ENCODE results near the gene GOLIM4. TPM values are rescaled to one million over a fixed set of nuclear protein-coding genes. Genes with fewer than 3 reads are reported as not detected.

GOLIM4 gene
- polyA plus RNA-seq, 1 donor from 2014 or later = 3.2 TPM

GRCh38 chr3:168077091-168077490, 18.6 kb downstream of the GOLIM4 start:
- Histone ChIP-seq H3K4me2 (ENCODE audit: low read length) (no peak overlapping the region), H3K9me3 (ENCODE audit: low read length) (no peaks in the 10 kb centered on the region), H3K27me3 (ENCODE audit: insufficient read depth, low read depth, low read length) (no peaks in the 10 kb centered on the region), H3K79me2 (replicated peaks; ENCODE audit: insufficient read depth, low read length) (no peaks in the 10 kb centered on the region), H3K27ac (ENCODE audit: low read length) (no peak overlapping the region), H4K20me1 (ENCODE audit: insufficient read depth) (no peaks in the 10 kb centered on the region), H3K9me2 (ENCODE audit: insufficient read depth, low read length) (no peaks in the 10 kb centered on the region), H3F3A (ENCODE audit: insufficient read depth, low read length, poor library complexity, severe bottlenecking) (no peaks in the 10 kb centered on the region), H3K4me3 (ENCODE audit: low read length) (no peak overlapping the region), H2AFZ (ENCODE audit: low read depth, low read length) (no peak overlapping the region), H3K36me3 (ENCODE audit: insufficient read depth, low read length) (no peaks in the 10 kb centered on the region), H3K9ac (ENCODE audit: low read length) (no peak overlapping the region)
- TF ChIP-seq TAF1 (IDR thresholded peaks at IDR 0.05; ENCODE audit: low read depth) (no peak), EZH2 (IDR thresholded peaks at IDR 0.05; ENCODE audit: borderline replicate concordance, insufficient read depth, low read length, poor library complexity, severe bottlenecking) (no peak), SMC3 (conservative IDR thresholded peaks at IDR 0.05; ENCODE audit: poor library complexity) (no peak), MXI1 (conservative IDR thresholded peaks at IDR 0.05; ENCODE audit: poor library complexity, severe bottlenecking) (no peak)

- Histone ChIP-seq H3K9me3 (ENCODE audit: low read length) (no peaks in the 10 kb centered on the region), H3K9ac (ENCODE audit: low read length) (no peak overlapping the region), H3K4me3 (ENCODE audit: low read length) (no peak overlapping the region), H3K27ac (ENCODE audit: low read length) (no peak overlapping the region), H3K27me3 (ENCODE audit: insufficient read depth, low read depth, low read length) (no peaks in the 10 kb centered on the region), H2AFZ (ENCODE audit: low read depth, low read length) (no peak overlapping the region), H4K20me1 (ENCODE audit: insufficient read depth) (no peaks in the 10 kb centered on the region), H3K79me2 (replicated peaks; ENCODE audit: insufficient read depth, low read length) (no peaks in the 10 kb centered on the region), H3F3A (ENCODE audit: insufficient read depth, low read length, poor library complexity, severe bottlenecking) (no peaks in the 10 kb centered on the region), H3K9me2 (ENCODE audit: insufficient read depth, low read length) (no peaks in the 10 kb centered on the region), H3K4me2 (ENCODE audit: low read length) (no peak overlapping the region), H3K36me3 (ENCODE audit: insufficient read depth, low read length) (no peaks in the 10 kb centered on the region)
- no peak for TF ChIP-seq EP300 (conservative IDR thresholded peaks at IDR 0.05; ENCODE audit: poor library complexity, severe bottlenecking)
- TF ChIP-seq EZH2 (IDR thresholded peaks at IDR 0.05; ENCODE audit: borderline replicate concordance, insufficient read depth, low read length, poor library complexity, severe bottlenecking) = no peak
- no peak for TF ChIP-seq MXI1 (conservative IDR thresholded peaks at IDR 0.05; ENCODE audit: poor library complexity, severe bottlenecking)
- no peak for TF ChIP-seq TAF1 (IDR thresholded peaks at IDR 0.05; ENCODE audit: low read depth)
- TF ChIP-seq RAD21 (conservative IDR thresholded peaks at IDR 0.05) = no peak
- TF ChIP-seq POLR2AphosphoS5 (IDR thresholded peaks at IDR 0.05) = no peak
- TF ChIP-seq, protein P1, sequence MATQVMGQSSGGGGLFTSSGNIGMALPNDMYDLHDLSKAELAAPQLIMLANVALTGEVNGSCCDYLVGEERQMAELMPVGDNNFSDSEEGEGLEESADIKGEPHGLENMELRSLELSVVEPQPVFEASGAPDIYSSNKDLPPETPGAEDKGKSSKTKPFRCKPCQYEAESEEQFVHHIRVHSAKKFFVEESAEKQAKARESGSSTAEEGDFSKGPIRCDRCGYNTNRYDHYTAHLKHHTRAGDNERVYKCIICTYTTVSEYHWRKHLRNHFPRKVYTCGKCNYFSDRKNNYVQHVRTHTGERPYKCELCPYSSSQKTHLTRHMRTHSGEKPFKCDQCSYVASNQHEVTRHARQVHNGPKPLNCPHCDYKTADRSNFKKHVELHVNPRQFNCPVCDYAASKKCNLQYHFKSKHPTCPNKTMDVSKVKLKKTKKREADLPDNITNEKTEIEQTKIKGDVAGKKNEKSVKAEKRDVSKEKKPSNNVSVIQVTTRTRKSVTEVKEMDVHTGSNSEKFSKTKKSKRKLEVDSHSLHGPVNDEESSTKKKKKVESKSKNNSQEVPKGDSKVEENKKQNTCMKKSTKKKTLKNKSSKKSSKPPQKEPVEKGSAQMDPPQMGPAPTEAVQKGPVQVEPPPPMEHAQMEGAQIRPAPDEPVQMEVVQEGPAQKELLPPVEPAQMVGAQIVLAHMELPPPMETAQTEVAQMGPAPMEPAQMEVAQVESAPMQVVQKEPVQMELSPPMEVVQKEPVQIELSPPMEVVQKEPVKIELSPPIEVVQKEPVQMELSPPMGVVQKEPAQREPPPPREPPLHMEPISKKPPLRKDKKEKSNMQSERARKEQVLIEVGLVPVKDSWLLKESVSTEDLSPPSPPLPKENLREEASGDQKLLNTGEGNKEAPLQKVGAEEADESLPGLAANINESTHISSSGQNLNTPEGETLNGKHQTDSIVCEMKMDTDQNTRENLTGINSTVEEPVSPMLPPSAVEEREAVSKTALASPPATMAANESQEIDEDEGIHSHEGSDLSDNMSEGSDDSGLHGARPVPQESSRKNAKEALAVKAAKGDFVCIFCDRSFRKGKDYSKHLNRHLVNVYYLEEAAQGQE (IDR thresholded peaks at IDR 0.05; ENCODE audit: borderline replicate concordance) = no peak
- no peak for TF ChIP-seq SMC3 (conservative IDR thresholded peaks at IDR 0.05; ENCODE audit: poor library complexity)
- TF ChIP-seq CTCF (IDR thresholded peaks at IDR 0.05; ENCODE audit: poor library complexity, severe bottlenecking) = no peak
Measured at GRCh38 chr3:168073842-168074605, 21.7 kb downstream of the GOLIM4 start.

All from neural cell (in vitro differentiated cells).